K562 (cell line): ENCODE results near the gene CNNM4.

ENCODE experiments used
- CTCF ChIP-seq, 3 experiments: IDR thresholded peaks in 2 of 3; conservative IDR thresholded peaks in 1 of 3; 2 replicates each; pipeline ENCODE4 v1.5.1; 2011 to 2012; ENCODE audit warnings: low read length in 3 of 3, mild to moderate bottlenecking in 3 of 3, control low read depth in 2 of 3, improper control_type of control experiment in 1 of 3, inconsistent platforms in 1 of 3, low read depth in 1 of 3, mixed read lengths in 1 of 3, moderate library complexity in 1 of 3; ENCODE audit not compliant: insufficient read depth in 2 of 3
- E2F1 ChIP-seq: sonication (generic); formaldehyde crosslinking; IDR thresholded peaks from 2 replicates; pipeline ENCODE4 v1.8.1; 2023; ENCODE audit warnings: mild to moderate bottlenecking, missing genetic modification reagents, moderate library complexity
- ETS1 ChIP-seq: conservative IDR thresholded peaks from 2 replicates; pipeline ENCODE4 v1.6.1; 2011; ENCODE audit warnings: low read depth, mild to moderate bottlenecking, low read length; ENCODE audit not compliant: control insufficient read depth
- EZH2 ChIP-seq: IDR thresholded peaks from 2 replicates; pipeline ENCODE4 v1.6.1; 2012; ENCODE audit warnings: low read depth, mild to moderate bottlenecking, inconsistent platforms, low read length, borderline replicate concordance
- FOXO4 ChIP-seq: fragments of 450-650 bp; formaldehyde crosslinking; IDR thresholded peaks from 2 replicates; pipeline ENCODE4 v1.4.0; 2020; ENCODE audit warnings: mild to moderate bottlenecking, moderate library complexity
- GTF2F1 ChIP-seq: IDR thresholded peaks from 2 replicates; pipeline ENCODE4 v1.6.1; 2011; ENCODE audit warnings: low read depth, low read length, improper control_type of control experiment
- MEF2A ChIP-seq: IDR thresholded peaks from 2 replicates; pipeline ENCODE4 v1.6.1; 2011; ENCODE audit warnings: low read depth, mild to moderate bottlenecking, low read length, moderate library complexity; ENCODE audit not compliant: control insufficient read depth
- NRF1 ChIP-seq, 2 experiments: fragments of 450-650 bp; IDR thresholded peaks in 1 of 2; conservative IDR thresholded peaks in 1 of 2; 2 replicates each; pipeline ENCODE4 v1.6.1; 2014; ENCODE audit warnings: mild to moderate bottlenecking in 2 of 2
- SMARCB1 ChIP-seq: IDR thresholded peaks from 2 replicates; pipeline ENCODE4 v1.6.1; 2011; ENCODE audit warnings: improper control_type of control experiment, low read depth; ENCODE audit not compliant: insufficient read length
- ZNF785 ChIP-seq: fragments of 250-450 bp; sonication (Bioruptor Pico); IDR thresholded peaks from 2 replicates; pipeline ENCODE4 v1.4.0; 2020; ENCODE audit warnings: mild to moderate bottlenecking
- ZSCAN29 ChIP-seq: fragments of 450-650 bp; IDR thresholded peaks from 2 replicates; pipeline ENCODE4 v1.6.1; 2017

GRCh38 chr2:96823198-96823597, 62.5 kb downstream of the CNNM4 start:
- no peak for TF ChIP-seq EZH2
- no peak for TF ChIP-seq FOXO4
- TF ChIP-seq NRF1 (conservative IDR thresholded peaks at IDR 0.05 in 1 of 2, IDR thresholded peaks at IDR 0.05 in 1 of 2), result no peak
- TF ChIP-seq ZSCAN29, result no peak
- no peak for TF ChIP-seq SMARCB1
- no peak for TF ChIP-seq E2F1
- TF ChIP-seq CTCF (IDR thresholded peaks at IDR 0.05 in 2 of 3, conservative IDR thresholded peaks at IDR 0.05 in 1 of 3; ENCODE audit: insufficient read depth in 2 of 3, low read depth in 1 of 3, low read length in 3 of 3), result no peak
- no peak for TF ChIP-seq ETS1
- TF ChIP-seq GTF2F1, result no peak
- no peak for TF ChIP-seq MEF2A
- TF ChIP-seq ZNF785 (CRISPR knock-in tag), result no peak
